HG02642 (cell line): ENCODE measurements around the gene ZNF611.
A peak's percentile ranks its signal among the peaks of the same experiment; 100 is the strongest.
"Not testable (repeated sequence)": the region's sequence is repeated elsewhere in the genome, so short reads cannot be mapped to it uniquely, and the experiment has no call there.

Source experiments
- ATAC-seq: cut with Tn5 transposase; IDR thresholded peaks from one replicate; pipeline ENCODE4 v1.9.1; 2021; ENCODE audit warnings: mild to moderate bottlenecking; ENCODE audit not compliant: unreplicated experiment, poor library complexity

ZNF611 gene

GRCh38 chr19:52734893-52735661 is at the start of gene ZNF611:
TSS of gene ZNF611 (minus strand) at chr19:52735044. CDS start at chr19:52715894, 19,150 bp downstream.
- ATAC-seq = peak; percentile 92

- ATAC-seq = not testable (repeated sequence)
These were observed 48.0 kb upstream of the ZNF611 start for GRCh38 chr19:52782864-52783263.

- no peak for ATAC-seq
These were observed 44.0 kb upstream of the ZNF611 start for GRCh38 chr19:52778811-52779210.

- ATAC-seq = not testable (repeated sequence)
These were observed 21.6 kb upstream of the ZNF611 start for GRCh38 chr19:52756447-52756846.

- ATAC-seq = no peak
These were observed 14.9 kb upstream of the ZNF611 start for GRCh38 chr19:52749780-52750179.

- ATAC-seq = no peak
These were observed 13.6 kb upstream of the ZNF611 start for GRCh38 chr19:52748336-52748950.

GRCh38 chr19:52745919-52746318 is 11.1 kb upstream of the ZNF611 start:
- ATAC-seq = not testable (repeated sequence)

GRCh38 chr19:52743091-52743490 is 8.2 kb upstream of the ZNF611 start:
- no peak for ATAC-seq

- no peak for ATAC-seq
These were observed 7.7 kb upstream of the ZNF611 start for GRCh38 chr19:52742516-52742915.

- no peak for ATAC-seq
These were observed 7.2 kb upstream of the ZNF611 start for GRCh38 chr19:52741951-52742485.

GRCh38 chr19:52741371-52741770 is 6.5 kb upstream of the ZNF611 start:
- ATAC-seq = not testable (repeated sequence)

- no peak for ATAC-seq
These were observed 4.7 kb upstream of the ZNF611 start for GRCh38 chr19:52739576-52739975.

- ATAC-seq = no peak
These were observed 890 bp upstream of the ZNF611 start for GRCh38 chr19:52735734-52736133.

- peak; percentile 31 for ATAC-seq
These were observed 432 bp downstream of the ZNF611 start for GRCh38 chr19:52734331-52734892.

GRCh38 chr19:52726051-52726450 is 8.8 kb downstream of the ZNF611 start:
- not testable (repeated sequence) for ATAC-seq

- no peak for ATAC-seq
These were observed 9.3 kb downstream of the ZNF611 start for GRCh38 chr19:52725528-52725961.

- no peak for ATAC-seq
These were observed 9.9 kb downstream of the ZNF611 start for GRCh38 chr19:52724701-52725514.

- not testable (repeated sequence) for ATAC-seq
These were observed 10.8 kb downstream of the ZNF611 start for GRCh38 chr19:52723907-52724598.

GRCh38 chr19:52722062-52723003 is 12.5 kb downstream of the ZNF611 start:
- ATAC-seq = no peak
